NCI-H446 (cell line): ENCODE results near the gene MRTFB.

Source experiments
- DNase-seq, 2 experiments: peaks; one replicate each; lab custom pipeline; 2025; lab: John Stamatoyannopoulos, UW

Gene MRTFB

DNA sequence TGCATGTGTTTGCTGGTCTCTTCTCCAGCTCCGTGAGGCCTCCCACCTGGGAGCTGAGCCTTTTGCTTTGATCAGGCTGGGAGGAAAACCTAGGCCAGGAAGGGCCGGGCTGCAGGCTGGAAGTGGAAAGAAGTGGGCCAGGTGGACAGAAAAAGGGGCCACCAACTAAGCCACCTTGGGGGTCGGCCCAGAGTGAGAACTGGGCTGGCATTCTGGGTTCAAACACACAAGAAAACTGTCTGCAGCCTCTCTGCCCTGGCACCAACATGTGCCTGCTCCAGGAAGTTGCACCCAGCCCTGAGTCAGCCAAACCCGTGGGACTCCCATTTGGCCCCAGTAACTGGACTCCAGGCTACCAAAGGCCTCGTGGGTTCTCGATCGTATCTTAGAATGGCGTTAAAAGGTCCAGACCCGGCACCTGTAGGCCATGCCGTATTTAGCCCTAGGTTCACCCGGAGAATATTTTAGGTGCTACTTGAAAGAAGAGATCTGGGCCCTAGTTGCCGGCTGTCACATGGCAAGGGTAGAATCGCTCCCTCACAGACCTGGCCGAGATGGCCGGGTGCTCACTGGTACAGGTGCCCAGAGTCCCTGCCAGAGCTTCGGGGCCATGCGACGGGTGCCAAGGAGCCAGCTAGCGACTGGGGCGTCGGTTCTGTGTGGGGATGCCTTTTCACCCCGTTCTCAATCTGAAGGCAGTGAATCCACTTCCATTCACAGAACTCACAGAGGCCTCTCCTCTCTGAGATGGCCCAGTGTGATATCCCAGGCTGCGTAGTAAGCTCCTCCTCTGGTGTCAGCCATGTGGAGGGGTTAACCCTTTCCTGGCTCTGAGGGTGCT, 236.6 kb downstream of the MRTFB start:
- DNase-seq = no peak

DNA sequence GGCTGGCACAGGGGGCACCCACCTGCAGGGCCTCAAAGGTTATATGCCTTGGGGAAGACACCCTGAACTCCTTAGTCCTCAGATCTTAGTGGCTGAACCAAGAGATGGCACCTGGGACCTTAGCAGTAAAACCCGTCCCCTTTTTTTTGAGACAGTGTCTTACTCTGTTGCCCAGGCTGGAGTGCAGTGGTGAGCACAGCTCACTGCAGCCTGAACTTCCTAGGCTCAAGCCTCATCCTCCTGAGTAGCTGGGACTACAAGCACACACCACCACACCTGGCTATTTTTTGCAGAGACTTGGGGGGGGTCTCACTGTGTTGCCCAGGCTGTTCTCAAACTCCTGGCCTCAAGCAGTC, 237.2 kb downstream of the MRTFB start:
- no peak for DNase-seq

DNA sequence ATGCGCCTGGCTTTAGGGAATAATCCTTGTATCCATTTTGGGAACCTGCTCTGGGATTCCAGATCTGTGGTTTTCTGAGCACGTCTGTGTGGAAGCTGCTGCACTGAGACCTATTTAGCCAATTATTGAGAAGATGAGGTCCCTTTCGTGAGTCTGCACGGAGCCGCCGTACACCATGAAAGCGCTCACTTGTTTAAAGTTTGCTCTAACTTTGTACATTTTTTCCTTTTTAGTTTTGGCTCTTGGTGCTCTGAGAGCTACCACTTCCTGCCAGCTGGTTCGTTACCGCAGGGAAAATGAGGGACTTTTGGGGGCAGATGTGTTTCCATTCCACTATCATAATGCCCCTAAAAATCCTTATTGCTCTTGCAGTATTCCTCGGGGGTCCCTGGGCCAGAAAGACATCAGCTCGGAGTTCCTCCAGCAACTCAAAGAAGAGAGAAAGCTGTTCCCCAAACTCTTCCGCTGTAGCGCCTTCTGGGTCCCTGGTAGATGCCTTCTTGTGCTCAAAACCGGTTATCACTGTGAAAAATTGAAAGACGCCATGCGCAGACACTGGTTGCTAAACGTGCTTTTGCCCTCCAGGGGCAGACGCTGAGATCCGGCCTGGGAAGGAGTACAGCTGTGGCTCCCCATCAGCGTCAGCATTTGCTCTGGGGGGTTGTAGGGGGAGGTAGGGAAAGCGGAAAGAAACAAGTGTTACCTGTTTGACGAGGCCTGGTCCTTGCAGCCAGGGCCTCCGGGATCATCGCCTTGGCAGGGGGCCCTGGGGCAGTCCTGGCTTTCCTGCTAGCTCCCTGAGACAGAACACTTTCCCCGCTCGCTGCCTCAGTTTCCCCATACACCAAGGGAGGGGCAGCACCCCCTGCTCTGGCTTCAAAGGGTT, 238.1 kb downstream of the MRTFB start:
- no peak for DNase-seq

DNA sequence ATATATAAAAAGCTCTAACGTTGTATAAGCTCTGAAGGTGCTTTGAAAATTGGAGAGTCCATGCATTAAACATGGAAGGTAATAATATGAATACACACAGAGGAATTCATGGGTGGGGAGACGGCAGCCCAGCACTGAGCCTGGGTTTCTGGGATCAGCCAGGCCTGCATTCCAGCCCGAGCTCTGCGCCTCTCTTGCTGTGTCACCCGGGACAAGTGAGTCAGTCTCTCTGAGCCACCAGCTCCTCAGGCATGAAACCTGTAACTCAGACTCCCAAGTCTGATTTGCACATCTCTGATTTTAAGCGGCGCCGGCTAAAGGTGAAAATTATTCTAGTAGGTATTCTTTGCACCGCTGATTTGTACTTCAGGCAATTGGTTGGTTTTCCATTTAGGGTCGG, 238.8 kb downstream of the MRTFB start:
- no peak for DNase-seq

DNA sequence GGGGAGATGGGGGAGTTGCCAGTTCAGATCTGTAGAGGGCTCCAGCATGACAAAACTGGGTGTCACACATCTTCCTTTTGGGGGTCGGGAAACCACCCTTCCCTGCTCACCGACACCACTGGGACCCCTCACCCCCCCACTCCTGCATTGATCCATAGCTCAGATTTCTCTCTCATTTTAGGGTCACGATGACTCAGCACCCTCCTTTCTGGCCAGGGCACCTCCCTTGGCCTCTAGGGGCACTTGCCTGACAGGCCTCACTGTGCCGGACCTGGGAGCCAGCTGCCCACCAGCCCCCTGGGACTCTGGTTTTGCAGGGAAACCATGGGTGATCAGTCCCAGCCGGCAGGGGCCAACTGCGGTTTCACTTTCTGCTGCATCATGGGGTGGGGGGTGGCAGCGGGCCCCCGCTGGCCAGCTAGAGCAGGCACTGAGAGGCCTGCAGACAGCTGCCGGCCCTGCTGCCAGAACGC, 239.4 kb downstream of the MRTFB start:
- DNase-seq = no peak

DNA sequence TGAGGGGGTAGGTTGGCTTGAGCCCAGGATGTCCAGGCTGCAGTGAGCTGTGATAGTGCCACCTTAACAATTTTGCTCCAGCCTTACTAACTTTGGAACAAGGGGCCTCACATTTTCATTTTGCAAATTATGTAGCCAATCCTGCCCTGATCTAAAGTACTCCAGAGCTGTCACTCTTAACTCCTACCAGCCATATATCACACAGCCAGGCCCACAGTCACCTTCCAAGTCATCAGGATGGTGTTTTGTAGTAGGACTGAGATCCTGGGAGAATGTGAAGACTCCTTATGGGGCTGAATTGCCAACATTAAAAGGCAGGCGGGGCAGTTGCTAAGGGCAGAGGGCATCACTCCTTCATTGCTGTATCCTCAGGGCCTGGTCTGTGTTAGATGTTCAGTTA, 243.0 kb downstream of the MRTFB start:
- no peak for DNase-seq

DNA sequence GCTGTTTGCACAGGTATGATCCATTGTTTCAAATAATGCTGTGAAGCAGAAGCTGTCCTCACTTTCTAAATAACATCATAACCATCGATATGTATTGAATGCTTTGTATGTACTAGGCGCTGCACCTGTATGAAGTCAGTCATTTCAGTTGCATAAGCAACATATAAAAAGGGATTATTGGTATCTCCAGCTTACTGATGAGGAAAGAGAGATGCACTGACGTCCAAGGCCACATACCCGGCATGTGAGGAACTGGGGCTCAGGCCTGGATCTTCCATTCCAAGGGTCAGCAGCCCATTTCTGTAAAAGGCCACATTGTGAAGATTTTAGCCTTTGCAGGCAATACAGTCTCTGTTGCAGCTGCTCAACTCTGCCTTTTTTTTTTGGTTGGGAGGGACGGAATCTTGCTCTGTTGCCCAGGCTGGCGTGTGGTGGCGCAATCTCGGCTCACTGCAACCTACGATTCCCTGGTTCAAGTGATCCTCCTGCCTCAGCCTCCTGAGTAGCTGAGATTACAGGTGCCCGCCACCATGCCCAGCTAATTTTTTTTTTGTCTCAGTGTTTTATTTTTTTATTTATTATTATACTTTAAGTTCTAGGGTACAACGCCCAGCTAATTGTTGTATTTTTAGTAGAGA, 244.7 kb downstream of the MRTFB start:
- no peak for DNase-seq
